ENCODE data around the gene KCNQ1. TPM values are rescaled to one million over a fixed set of nuclear protein-coding genes. Genes with fewer than 3 reads are reported as not detected.

The KCNQ1 gene
- total RNA-seq, 1 donor from 2014 or later = 6.4 TPM

GRCh38 chr11:2461956-2462542 is 17.2 kb downstream of the KCNQ1 start:
- Mint-ChIP-seq H3K36me3 (ENCODE audit: low read depth) (no peaks in the 10 kb centered on the region), H3K27me3 (no peaks in the 10 kb centered on the region), H3K4me1 (peaks cover 9% of the 10 kb centered on the region), H3K27ac (no peak overlapping the region), H3K4me3 (no peak overlapping the region), H3K9me3 (no peaks in the 10 kb centered on the region)
- intact Hi-C loops (cut with micrococcal nuclease) = no loop called here
- DNase-seq = no peak

DNA sequence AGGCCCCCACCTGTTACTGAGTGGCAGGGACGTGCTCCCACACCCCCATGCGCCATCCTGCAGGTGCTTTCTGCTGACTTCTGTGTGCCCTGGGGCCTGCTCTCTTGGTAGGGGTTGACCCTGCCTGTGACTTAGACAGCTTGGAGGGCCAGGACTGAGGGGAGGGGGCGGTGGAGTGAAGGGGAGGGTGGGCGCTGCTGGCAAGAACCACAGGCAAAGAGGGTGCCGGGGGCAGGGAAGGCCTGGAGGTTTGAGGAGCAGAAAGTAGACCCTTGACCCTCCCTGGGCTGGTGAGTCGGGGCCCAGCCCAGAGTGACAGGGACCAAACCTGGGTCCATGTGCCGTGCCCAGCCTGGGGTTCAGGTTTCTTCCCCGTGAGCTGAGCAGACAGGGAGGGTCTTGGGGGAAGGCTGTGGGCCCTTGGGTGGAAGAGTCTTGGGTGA is 17.8 kb downstream of the KCNQ1 start:
- DNase-seq = no peak
- no peak overlapping the region for H3K27ac Mint-ChIP-seq
- intact Hi-C loops (cut with micrococcal nuclease) = no loop called here
- no peaks in the 10 kb centered on the region for H3K27me3 Mint-ChIP-seq
- H3K9me3 Mint-ChIP-seq = no peaks in the 10 kb centered on the region
- H3K36me3 Mint-ChIP-seq (ENCODE audit: low read depth) = no peaks in the 10 kb centered on the region
- peaks cover 14% of the 10 kb centered on the region for H3K4me1 Mint-ChIP-seq
- H3K4me3 Mint-ChIP-seq = no peak overlapping the region

- Mint-ChIP-seq H3K27ac (no peak overlapping the region), H3K9me3 (no peaks in the 10 kb centered on the region), H3K36me3 (ENCODE audit: low read depth) (no peaks in the 10 kb centered on the region), H3K4me3 (no peak overlapping the region), H3K27me3 (no peaks in the 10 kb centered on the region), H3K4me1 (peaks cover 17% of the 10 kb centered on the region)
- DNase-seq = no peak
- intact Hi-C loops (cut with micrococcal nuclease) = no loop called here
Observed at GRCh38 chr11:2462986-2463765, 18.4 kb downstream of the KCNQ1 start.

DNA sequence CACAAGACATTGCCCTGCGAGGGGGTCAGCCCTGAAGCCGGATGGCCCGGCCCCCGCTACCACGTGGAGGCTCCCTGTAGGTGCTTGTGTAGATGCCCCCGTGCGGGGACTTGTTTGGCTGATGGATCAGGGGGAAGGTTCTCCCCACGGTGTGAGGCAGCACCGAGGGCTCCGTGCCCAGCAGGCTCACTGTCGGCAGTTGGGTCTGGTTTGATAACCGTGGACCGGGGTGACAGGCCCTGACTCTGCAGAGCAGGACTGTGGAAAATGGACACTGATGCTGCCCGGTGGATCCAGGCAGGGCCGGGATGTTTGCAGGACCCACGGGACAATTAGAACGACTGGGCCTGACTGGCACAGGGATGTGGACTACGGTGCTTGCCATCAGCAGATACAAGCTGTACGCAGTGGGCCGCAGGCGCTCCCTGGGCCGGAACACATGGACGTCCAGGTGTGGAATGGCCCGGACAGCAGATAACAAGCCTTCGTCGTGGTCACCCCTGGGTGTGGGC is 19.0 kb downstream of the KCNQ1 start:
- Mint-ChIP-seq H3K27me3 (peaks cover 3% of the 10 kb centered on the region), H3K9me3 (no peaks in the 10 kb centered on the region), H3K27ac (no peak overlapping the region), H3K4me3 (no peak overlapping the region), H3K4me1 (peaks cover 18% of the 10 kb centered on the region), H3K36me3 (ENCODE audit: low read depth) (no peaks in the 10 kb centered on the region)
- DNase-seq = no peak
- intact Hi-C loops (cut with micrococcal nuclease) = no loop called here

DNA sequence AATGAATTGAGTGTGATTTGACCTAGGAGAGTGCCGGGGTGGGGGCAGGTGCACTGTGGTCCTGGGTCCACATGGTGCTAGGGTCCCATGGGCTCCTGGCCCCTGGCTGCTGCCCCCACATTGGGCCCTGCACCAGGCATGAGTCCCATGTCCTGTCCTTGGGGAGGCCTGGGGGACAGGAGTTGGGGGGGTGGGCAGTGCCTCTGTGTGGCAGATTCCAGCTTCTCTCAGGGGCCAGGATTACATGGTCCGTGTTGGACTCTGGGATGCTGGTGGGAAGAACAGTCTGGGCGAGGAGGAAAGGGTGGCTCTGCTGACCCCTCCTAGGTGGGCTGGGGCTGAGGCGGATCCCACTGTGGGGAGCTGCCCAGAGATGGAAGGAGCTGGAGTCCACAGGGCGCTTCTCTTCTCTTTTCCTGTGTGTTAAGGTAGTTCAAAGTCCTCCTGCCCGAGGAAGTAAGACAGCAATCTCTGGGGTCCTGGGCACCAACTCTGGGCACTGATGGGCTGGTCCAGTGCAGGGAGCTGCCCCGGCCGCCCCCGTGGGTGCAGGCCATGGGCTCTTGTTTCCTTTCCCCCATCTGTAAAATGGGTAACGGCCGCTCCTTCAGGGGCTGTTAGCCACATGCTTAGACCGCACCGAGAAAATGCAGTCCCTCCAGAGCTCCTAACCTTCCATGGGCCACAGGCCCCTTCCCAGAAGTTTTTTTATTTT is 19.8 kb downstream of the KCNQ1 start:
- Mint-ChIP-seq H3K4me1 (peaks cover 22% of the 10 kb centered on the region), H3K9me3 (no peaks in the 10 kb centered on the region), H3K27ac (no peak overlapping the region), H3K36me3 (ENCODE audit: low read depth) (no peaks in the 10 kb centered on the region), H3K27me3 (peaks cover 5% of the 10 kb centered on the region), H3K4me3 (no peak overlapping the region)
- intact Hi-C loops (cut with micrococcal nuclease) = no loop called here
- DNase-seq = no peak

GRCh38 chr11:2465202-2466068 is 20.6 kb downstream of the KCNQ1 start:
- DNase-seq = no peak
- H3K36me3 Mint-ChIP-seq (ENCODE audit: low read depth) = no peaks in the 10 kb centered on the region
- no peaks in the 10 kb centered on the region for H3K9me3 Mint-ChIP-seq
- H3K4me1 Mint-ChIP-seq = peaks cover 22% of the 10 kb centered on the region
- intact Hi-C loops (cut with micrococcal nuclease) = loop anchor here (2.0 kb wide), 1 partner anchor 19 kb away; no protein-coding TSS in a partner anchor
- no peak overlapping the region for H3K27ac Mint-ChIP-seq
- no peak overlapping the region for H3K4me3 Mint-ChIP-seq
- peaks cover 5% of the 10 kb centered on the region for H3K27me3 Mint-ChIP-seq

GRCh38 chr11:2466069-2466801 is 21.4 kb downstream of the KCNQ1 start:
- no peaks in the 10 kb centered on the region for H3K36me3 Mint-ChIP-seq (ENCODE audit: low read depth)
- intact Hi-C loops (cut with micrococcal nuclease) = loop anchor here (2.0 kb wide), 1 partner anchor 19 kb away; no protein-coding TSS in a partner anchor
- H3K9me3 Mint-ChIP-seq = no peaks in the 10 kb centered on the region
- H3K27ac Mint-ChIP-seq = no peak overlapping the region
- H3K4me3 Mint-ChIP-seq = peak overlapping the region; percentile 68
- DNase-seq = no peak
- H3K27me3 Mint-ChIP-seq = peaks cover 5% of the 10 kb centered on the region
- peaks cover 22% of the 10 kb centered on the region for H3K4me1 Mint-ChIP-seq

DNA sequence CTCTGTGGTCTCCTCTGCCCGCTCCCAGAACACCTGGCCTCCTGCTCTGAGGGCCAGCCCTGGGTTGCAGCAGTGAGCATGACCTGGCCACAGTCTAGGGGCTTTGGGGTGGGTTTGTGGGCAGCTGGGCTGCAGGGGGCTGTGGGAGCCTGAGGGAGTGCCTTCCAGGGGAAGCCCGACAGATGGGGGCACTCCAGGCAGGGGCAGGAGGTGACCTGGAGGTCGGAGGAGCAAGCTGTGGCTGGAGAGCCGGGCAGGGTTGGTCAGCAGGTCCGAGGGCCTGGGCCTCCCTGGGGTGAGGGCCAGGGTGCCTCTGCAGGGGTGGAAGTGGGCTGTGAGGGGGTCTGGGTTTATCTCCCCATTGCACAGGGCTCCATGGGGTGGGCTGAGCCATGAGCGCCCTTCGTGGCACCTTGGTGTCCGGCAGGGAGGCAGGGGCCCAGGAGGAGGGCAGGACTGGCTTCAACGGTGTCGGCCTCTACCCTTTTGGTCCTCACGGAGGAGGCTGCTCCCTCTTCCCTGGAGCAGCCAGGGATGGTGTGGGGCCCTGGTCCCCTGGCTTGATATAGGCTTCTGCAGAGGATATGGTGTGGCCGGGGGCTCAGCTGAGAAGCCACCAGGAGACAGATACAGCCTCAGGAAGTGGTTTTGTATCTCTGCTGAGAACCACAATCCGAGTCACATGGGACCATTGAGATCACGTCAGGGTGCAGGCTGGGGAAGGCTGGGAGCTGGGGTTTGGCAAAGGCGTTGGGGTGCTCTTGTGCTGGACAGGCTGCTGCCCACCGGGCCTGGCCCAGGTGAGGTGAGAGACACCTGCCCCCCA is 22.3 kb downstream of the KCNQ1 start:
- intact Hi-C loops (cut with micrococcal nuclease) = loop anchor here (2.0 kb wide), 1 partner anchor 20 kb away; no protein-coding TSS in a partner anchor
- H3K9me3 Mint-ChIP-seq = no peaks in the 10 kb centered on the region
- H3K4me3 Mint-ChIP-seq = peak overlapping the region; percentile 68
- H3K27ac Mint-ChIP-seq = peak overlapping the region; percentile 60
- DNase-seq = peak; percentile 91
- peaks cover 22% of the 10 kb centered on the region for H3K4me1 Mint-ChIP-seq
- H3K36me3 Mint-ChIP-seq (ENCODE audit: low read depth) = no peaks in the 10 kb centered on the region
- peaks cover 5% of the 10 kb centered on the region for H3K27me3 Mint-ChIP-seq

DNA sequence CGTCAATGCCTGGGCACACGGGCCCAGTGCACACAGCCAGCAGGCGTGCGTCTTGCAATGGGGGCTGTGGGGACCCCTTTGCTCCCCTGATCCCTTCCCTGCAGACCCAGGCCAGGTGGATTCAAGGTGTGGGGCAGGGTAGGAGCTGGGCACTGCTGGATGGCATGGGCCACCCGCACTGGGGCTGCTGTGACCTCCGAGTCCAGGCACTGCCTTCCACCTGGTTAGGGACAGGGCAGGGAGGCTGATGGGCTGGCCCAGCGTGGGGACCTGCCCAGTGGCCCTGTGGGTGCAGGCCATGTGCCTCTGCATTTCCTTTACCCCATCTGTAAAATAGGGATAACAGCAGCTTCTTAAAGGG is 22.9 kb downstream of the KCNQ1 start:
- Mint-ChIP-seq H3K27me3 (peaks cover 5% of the 10 kb centered on the region), H3K9me3 (no peaks in the 10 kb centered on the region), H3K27ac (no peak overlapping the region), H3K4me1 (peaks cover 22% of the 10 kb centered on the region), H3K4me3 (peak overlapping the region; percentile 68), H3K36me3 (ENCODE audit: low read depth) (no peaks in the 10 kb centered on the region)
- no peak for DNase-seq
- intact Hi-C loops (cut with micrococcal nuclease) = loop anchor here (2.0 kb wide), 1 partner anchor 21 kb away; no protein-coding TSS in a partner anchor

- Mint-ChIP-seq H3K27ac (no peak overlapping the region), H3K9me3 (no peaks in the 10 kb centered on the region), H3K4me3 (no peak overlapping the region), H3K27me3 (peaks cover 5% of the 10 kb centered on the region), H3K36me3 (ENCODE audit: low read depth) (no peaks in the 10 kb centered on the region), H3K4me1 (peaks cover 22% of the 10 kb centered on the region)
- intact Hi-C loops (cut with micrococcal nuclease) = no loop called here
- DNase-seq = no peak
Observed at GRCh38 chr11:2468363-2469235, 23.8 kb downstream of the KCNQ1 start.

DNA sequence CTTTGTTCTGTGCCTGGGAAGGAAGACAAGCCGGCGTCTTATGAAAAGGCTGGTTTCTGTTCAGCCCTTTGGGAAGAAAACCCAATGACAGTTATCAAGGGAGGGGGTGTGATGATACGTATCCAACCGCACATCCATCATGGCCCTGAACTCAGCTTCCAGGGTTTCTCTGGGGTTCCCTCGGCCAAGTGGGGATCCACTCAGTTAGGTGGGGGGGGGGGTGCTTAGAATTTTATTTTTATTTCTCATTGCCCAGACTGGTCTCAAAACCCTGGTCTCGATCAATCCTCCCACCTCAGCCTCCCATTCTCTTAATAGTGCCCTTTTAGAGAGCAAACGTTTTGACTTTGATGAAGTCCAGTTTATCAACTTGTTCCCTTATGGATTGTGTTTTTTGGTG is 25.7 kb downstream of the KCNQ1 start:
- no peak overlapping the region for H3K4me3 Mint-ChIP-seq
- peaks cover 22% of the 10 kb centered on the region for H3K4me1 Mint-ChIP-seq
- DNase-seq = no peak
- H3K9me3 Mint-ChIP-seq = no peaks in the 10 kb centered on the region
- intact Hi-C loops (cut with micrococcal nuclease) = no loop called here
- H3K27ac Mint-ChIP-seq = no peak overlapping the region
- no peaks in the 10 kb centered on the region for H3K36me3 Mint-ChIP-seq (ENCODE audit: low read depth)
- H3K27me3 Mint-ChIP-seq = peaks cover 5% of the 10 kb centered on the region
